VCaP (cell line): ENCODE measurements around the gene IL20.

ENCODE experiments used
- H3K27ac ChIP-seq: fragments of 450-650 bp; 2 replicates; pipeline ENCODE4 v1.5.1; 2017
- CTCF ChIP-seq: fragments of 450-650 bp; conservative IDR thresholded peaks from 2 replicates; pipeline ENCODE4 v1.5.1; 2017; ENCODE audit warnings: mild to moderate bottlenecking, moderate library complexity

Gene IL20

GRCh38 chr1:206918076-206918475 is 52.7 kb downstream of the IL20 start:
- H3K27ac ChIP-seq: no peak overlapping the region
- TF ChIP-seq CTCF: no peak
